Neutrophil (primary cell): Measurements from ENCODE around the gene ITPA.

Source experiments
- H3K27ac ChIP-seq: fragments of 200-600 bp; sonication (generic); 2 replicates; pipeline ENCODE4 v1.5.1; 2016; ENCODE audit warnings: mild to moderate bottlenecking, moderate library complexity
- H3K27me3 ChIP-seq: fragments of 200-600 bp; sonication (generic); 2 replicates; pipeline ENCODE4 v1.6.0; 2016; ENCODE audit warnings: mild to moderate bottlenecking
- H3K36me3 ChIP-seq: fragments of 200-600 bp; sonication (generic); 2 replicates; pipeline ENCODE4 v1.5.1; 2017
- H3K4me1 ChIP-seq, 2 experiments: fragments of 200-600 bp in 1 of 2; sonication (generic) in 1 of 2; 1 replicate in 1 of 2; 2 replicates in 1 of 2; pipeline versions ENCODE4 v1.5.1 to v1.6.1; 2013 to 2016; ENCODE audit warnings: low read depth in 1 of 2, low read length in 1 of 2, mild to moderate bottlenecking in 1 of 2, moderate library complexity in 1 of 2; ENCODE audit not compliant: control insufficient read depth in 1 of 2, insufficient read depth in 1 of 2
- H3K4me3 ChIP-seq, 2 experiments: fragments of 200-600 bp in 1 of 2; sonication (generic) in 1 of 2; 1 replicate in 1 of 2; 2 replicates in 1 of 2; pipeline ENCODE4 v1.5.1; 2013 to 2016; ENCODE audit warnings: low read depth in 1 of 2, low read length in 1 of 2, mild to moderate bottlenecking in 1 of 2, moderate library complexity in 1 of 2
- H3K9me3 ChIP-seq: fragments of 200-600 bp; sonication (generic); 2 replicates; pipeline ENCODE4 v1.5.1; 2016
- CTCF ChIP-seq: fragments of 200-600 bp; sonication (generic); IDR thresholded peaks from 2 replicates; pipeline ENCODE4 v1.5.1; 2016; ENCODE audit warnings: antibody characterized with exemption

The ITPA gene

GRCh38 chr20:3224681-3225421, 15.6 kb downstream of the ITPA start:
- TF ChIP-seq CTCF, result no peak
- Histone ChIP-seq H3K27ac (no peak overlapping the region), H3K36me3 (peaks cover 29% of the 10 kb centered on the region)

GRCh38 chr20:3226093-3226492, 16.8 kb downstream of the ITPA start:
- Histone ChIP-seq H3K4me3 (no peak overlapping the region), H3K27ac (no peak overlapping the region), H3K9me3 (no peaks in the 10 kb centered on the region), H3K27me3 (no peaks in the 10 kb centered on the region), H3K36me3 (peaks cover 26% of the 10 kb centered on the region), H3K4me1 (no peaks in the 10 kb centered on the region)
- no peak for TF ChIP-seq CTCF

More at GRCh38 chr20:3224681-3225421, 15.6 kb downstream of the ITPA start:
- Histone ChIP-seq H3K27me3 (no peaks in the 10 kb centered on the region), H3K4me3 (no peak overlapping the region), H3K9me3 (no peaks in the 10 kb centered on the region), H3K4me1 (no peaks in the 10 kb centered on the region)

- Histone ChIP-seq H3K27ac (no peak overlapping the region), H3K36me3 (peaks cover 21% of the 10 kb centered on the region)
- TF ChIP-seq CTCF, result no peak
Measured at GRCh38 chr20:3226864-3227263, 17.6 kb downstream of the ITPA start.

GRCh38 chr20:3227506-3227905, 18.2 kb downstream of the ITPA start:
- H3K4me1 ChIP-seq, result no peaks in the 10 kb centered on the region
- no peaks in the 10 kb centered on the region for H3K9me3 ChIP-seq
- H3K27me3 ChIP-seq, result no peaks in the 10 kb centered on the region
- no peak overlapping the region for H3K27ac ChIP-seq
- no peak for TF ChIP-seq CTCF
- H3K4me3 ChIP-seq, result no peak overlapping the region
- peaks cover 16% of the 10 kb centered on the region for H3K36me3 ChIP-seq

More at GRCh38 chr20:3226864-3227263, 17.6 kb downstream of the ITPA start:
- H3K4me1 ChIP-seq, result no peaks in the 10 kb centered on the region
- no peaks in the 10 kb centered on the region for H3K27me3 ChIP-seq
- H3K9me3 ChIP-seq, result no peaks in the 10 kb centered on the region
- no peak overlapping the region for H3K4me3 ChIP-seq

GRCh38 chr20:3227936-3228749, 18.8 kb downstream of the ITPA start:
- Histone ChIP-seq H3K27ac (no peak overlapping the region), H3K4me1 (no peaks in the 10 kb centered on the region), H3K9me3 (no peaks in the 10 kb centered on the region)

More at GRCh38 chr20:3227936-3228749, 18.8 kb downstream of the ITPA start:
- Histone ChIP-seq H3K36me3 (peaks cover 10% of the 10 kb centered on the region), H3K27me3 (no peaks in the 10 kb centered on the region), H3K4me3 (no peak overlapping the region)
- TF ChIP-seq CTCF, result no peak
